A204.1 (cell line): ENCODE results near the gene TRPC4AP.

Experiments
- FAIRE-seq: peaks from 2 replicates; lab custom pipeline; 2012; peaks lifted over from hg19 to GRCh38; lab: Jason Lieb, UNC

TRPC4AP gene

DNA sequence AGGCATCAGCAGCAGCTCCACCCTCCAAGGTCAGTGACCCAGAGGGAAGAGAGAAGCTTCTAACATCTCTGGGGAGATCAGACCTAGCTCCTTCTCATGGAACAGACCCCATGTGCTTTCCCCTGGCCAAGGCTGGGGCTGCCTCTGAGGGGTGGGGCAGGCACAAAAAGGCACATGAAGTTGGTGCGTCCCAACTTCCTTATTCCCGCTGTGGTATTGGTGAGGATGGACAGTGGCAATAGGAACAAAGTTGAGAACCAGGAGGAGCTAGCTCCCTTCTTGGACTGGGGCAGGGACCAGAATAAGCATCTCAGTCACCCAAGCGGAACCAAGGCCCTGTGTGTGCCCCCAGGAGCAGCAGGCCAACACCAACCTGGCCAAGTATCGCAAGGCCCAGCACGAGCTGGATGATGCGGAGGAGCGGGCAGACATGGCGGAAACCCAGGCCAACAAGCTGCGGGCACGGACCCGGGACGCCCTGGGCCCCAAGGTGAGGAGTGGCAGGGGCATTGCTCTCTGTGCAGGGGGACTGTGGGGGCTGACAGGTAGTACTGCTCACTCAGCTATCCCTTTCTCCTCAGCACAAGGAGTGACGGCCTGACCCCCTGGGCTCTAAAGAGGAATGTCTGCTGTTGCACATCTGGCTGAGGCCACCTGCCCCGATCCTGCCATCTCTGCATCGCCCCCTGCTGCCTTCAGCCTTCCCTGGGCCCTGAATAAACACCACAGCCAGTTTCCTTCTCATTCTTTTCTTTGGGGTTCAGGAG lies 90.8 kb downstream of the TRPC4AP start:
- no peak for FAIRE-seq

DNA sequence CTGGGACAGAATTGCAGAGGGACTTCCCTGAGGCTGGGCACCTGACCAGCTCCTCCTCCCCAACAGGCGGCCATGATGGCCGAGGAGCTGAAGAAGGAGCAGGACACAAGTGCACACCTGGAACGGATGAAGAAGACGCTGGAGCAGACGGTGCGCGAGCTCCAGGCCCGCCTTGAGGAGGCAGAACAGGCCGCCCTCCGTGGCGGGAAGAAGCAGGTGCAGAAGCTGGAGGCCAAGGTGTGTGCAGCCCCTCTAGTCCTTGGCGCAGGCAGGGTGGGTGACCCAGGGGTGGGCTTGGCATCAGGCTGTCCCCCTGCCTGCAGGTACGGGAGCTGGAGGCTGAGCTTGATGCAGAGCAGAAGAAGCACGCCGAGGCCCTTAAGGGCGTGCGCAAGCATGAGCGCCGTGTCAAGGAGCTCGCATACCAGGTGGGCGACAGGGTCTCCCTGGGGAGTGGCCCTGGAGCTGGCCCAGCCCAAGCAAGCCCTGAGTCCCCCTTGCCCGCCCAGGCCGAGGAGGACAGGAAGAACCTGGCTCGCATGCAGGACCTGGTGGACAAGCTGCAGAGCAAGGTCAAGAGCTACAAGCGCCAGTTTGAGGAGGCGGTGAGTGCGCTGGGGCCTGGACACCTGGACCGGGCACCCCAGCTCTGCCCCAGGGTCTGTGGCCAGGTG lies 91.5 kb downstream of the TRPC4AP start:
- no peak for FAIRE-seq

DNA sequence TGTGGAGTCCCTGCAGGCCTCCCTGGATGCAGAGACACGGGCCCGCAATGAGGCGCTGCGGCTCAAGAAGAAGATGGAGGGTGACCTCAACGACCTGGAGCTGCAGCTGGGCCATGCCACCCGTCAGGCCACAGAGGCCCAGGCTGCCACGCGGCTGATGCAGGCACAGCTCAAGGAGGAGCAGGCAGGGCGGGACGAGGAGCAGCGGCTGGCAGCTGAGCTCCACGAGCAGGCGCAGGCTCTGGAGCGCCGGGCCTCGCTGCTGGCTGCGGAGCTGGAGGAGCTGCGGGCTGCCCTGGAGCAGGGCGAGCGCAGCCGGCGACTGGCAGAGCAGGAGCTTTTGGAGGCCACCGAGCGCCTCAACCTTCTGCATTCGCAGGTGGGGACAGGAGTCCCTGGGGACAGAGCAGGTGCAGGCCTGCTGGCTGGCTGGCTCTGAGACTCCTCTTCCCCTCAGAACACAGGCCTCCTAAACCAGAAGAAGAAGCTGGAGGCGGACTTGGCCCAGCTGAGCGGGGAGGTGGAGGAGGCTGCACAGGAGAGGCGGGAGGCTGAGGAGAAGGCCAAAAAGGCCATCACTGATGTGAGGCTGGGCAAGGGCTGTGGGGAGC lies 92.2 kb downstream of the TRPC4AP start:
- no peak for FAIRE-seq

- FAIRE-seq: no peak
Observed at GRCh38 chr20:34999782-35000181, 92.8 kb downstream of the TRPC4AP start.

GRCh38 chr20:34999021-34999451 lies 93.6 kb downstream of the TRPC4AP start:
- FAIRE-seq: no peak

DNA sequence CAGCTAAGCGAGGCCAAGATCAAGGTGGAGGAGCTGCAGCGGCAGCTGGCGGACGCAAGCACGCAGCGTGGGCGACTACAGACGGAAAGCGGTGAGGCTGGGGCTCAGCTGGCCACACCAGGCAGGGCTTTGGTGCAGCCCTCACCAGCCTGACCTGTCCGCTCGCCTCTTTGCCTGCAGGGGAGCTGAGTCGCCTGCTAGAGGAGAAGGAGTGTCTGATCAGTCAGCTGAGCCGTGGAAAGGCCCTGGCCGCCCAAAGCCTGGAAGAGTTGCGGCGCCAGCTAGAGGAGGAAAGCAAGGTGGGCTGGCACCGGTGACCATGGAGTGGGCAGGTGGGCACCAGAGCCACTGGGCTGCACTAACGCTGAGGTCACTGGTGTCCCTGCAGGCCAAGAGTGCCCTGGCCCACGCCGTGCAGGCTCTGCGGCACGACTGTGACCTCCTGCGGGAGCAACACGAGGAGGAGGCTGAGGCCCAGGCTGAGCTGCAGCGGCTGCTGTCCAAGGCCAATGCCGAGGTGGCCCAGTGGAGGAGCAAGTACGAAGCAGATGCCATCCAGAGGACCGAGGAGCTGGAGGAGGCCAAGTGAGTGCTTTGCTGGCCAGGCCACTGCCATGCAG lies 94.2 kb downstream of the TRPC4AP start:
- no peak for FAIRE-seq

GRCh38 chr20:34997774-34998173 lies 94.8 kb downstream of the TRPC4AP start:
- no peak for FAIRE-seq

DNA sequence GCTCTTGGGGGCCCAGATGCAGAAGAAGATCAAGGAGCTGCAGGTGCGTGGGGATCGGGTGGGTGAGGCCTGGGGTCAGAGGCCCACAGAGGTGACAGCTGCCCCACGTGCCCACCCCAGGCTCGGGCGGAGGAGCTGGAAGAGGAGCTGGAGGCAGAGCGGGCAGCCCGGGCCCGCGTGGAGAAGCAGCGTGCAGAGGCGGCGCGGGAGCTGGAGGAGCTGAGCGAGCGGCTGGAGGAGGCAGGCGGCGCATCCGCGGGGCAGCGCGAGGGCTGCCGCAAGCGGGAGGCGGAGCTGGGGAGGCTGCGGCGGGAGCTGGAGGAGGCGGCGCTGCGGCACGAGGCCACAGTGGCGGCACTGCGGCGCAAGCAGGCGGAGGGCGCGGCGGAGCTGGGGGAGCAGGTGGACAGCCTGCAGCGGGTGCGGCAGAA lies 95.5 kb downstream of the TRPC4AP start:
- FAIRE-seq: no peak

- no peak for FAIRE-seq
Observed at GRCh38 chr20:34996243-34997028, 96.2 kb downstream of the TRPC4AP start.

- no peak for FAIRE-seq
Observed at GRCh38 chr20:34995696-34996095, 96.9 kb downstream of the TRPC4AP start.

DNA sequence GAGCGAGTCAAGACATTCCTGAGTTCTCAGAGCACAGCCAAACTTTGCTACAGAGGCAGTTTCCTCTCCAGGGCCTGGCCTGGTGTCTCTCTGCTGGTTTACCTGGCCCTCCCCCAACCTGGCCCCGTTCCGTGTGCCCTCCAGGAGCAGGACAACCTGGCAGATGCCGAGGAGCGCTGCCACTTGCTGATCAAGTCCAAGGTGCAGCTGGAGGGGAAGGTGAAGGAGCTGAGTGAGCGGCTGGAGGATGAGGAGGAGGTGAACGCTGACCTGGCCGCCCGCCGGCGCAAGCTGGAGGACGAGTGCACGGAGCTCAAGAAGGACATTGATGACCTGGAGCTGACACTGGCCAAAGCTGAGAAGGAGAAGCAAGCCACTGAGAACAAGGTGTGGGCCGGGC lies 97.4 kb downstream of the TRPC4AP start:
- FAIRE-seq: no peak

GRCh38 chr20:34994509-34995131 lies 98.0 kb downstream of the TRPC4AP start:
- FAIRE-seq: no peak

- no peak for FAIRE-seq
Observed at GRCh38 chr20:34993941-34994508, 98.6 kb downstream of the TRPC4AP start.

GRCh38 chr20:34992751-34993417 lies 99.7 kb downstream of the TRPC4AP start:
- FAIRE-seq: no peak

DNA sequence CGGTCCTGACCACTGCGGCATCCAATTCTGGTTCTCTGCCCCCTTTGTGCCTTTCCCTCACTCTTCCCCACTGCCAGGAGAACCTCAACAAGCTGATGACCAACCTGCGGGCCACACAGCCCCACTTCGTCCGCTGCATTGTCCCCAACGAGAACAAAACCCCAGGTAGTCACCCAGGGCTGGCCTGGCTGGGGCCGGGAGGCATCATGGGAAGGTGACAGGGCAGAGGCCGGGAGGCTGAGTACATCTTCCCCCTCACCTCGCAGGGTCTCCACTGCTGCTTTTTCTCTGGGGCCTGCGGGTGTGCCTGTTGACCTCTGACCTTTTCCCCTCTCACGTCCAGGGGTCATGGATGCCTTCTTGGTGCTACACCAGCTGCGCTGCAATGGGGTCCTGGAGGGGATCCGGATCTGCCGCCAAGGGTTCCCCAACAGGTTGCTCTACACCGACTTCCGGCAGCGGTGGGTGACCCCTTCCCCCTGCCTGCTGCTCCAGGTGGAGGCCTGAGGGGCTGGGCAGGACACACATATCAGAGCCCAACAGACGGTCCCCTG lies 101.9 kb downstream of the TRPC4AP start:
- no peak for FAIRE-seq

GRCh38 chr20:34990231-34990630 lies 102.4 kb downstream of the TRPC4AP start:
- no peak for FAIRE-seq

- FAIRE-seq: no peak
Observed at GRCh38 chr20:34989670-34990069, 102.9 kb downstream of the TRPC4AP start.

DNA sequence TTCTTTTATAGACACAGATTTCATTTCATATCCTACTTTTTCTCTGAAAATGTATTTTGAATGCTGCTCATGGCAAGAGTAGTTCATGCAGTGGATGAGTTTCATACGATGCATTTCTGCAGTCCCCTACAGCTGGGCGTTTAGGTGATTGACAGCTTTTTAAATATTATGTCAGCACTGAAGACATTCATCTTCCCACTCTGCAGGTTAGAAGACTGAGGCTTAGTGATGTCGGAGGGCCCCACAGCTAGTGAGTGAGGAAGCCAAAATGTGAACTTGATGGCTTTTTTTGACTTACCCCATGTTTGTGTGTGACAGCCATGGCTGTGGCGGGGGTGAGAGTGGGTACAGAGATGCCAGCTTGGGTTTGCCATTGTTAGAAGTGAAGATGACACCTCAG lies 103.5 kb downstream of the TRPC4AP start:
- no peak for FAIRE-seq

DNA sequence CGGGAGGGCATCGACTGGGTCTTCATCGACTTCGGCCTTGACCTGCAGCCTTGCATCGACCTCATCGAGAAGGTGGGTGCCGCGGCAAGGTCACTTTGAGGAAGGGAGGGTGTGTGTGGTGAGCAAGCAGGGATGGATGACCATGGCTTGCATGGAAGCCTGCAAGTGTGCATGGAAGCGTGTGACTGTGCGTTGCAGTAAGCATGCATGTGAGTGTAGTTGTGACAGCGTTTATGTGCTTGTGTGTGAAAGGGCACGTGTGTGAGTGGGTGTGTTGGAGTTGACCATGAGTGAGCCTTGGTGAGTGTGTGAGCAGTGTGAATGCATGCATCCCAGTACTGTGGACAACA lies 104.4 kb downstream of the TRPC4AP start:
- FAIRE-seq: no peak
